Transverse colon (tissue), 4 donors: ENCODE results near the gene ABTB2. TPM values are rescaled to one million over a fixed set of nuclear protein-coding genes. Genes with fewer than 3 reads are reported as not detected.

Source experiments
- DNase-seq: peaks from one replicate; pipeline ENCODE4 v3.0.0-alpha.2; 2019
- H3K27ac ChIP-seq, 4 donors: fragments of 200-600 bp; sonication (generic); 2 replicates each; pipeline ENCODE4 v1.5.1; 2016 to 2018; ENCODE audit warnings: inconsistent platforms in 4 of 4
- H3K27me3 ChIP-seq: fragments of 200-600 bp; sonication (generic); 2 replicates; pipeline ENCODE4 v1.5.1; 2017; ENCODE audit warnings: inconsistent platforms
- H3K36me3 ChIP-seq, 4 donors: fragments of 200-600 bp; sonication (generic); 2 replicates each; pipeline ENCODE4 v1.5.1; 2017 to 2019; ENCODE audit warnings: inconsistent platforms in 4 of 4
- H3K4me1 ChIP-seq, 4 donors: fragments of 200-600 bp; sonication (generic); 2 replicates each; pipeline ENCODE4 v1.5.1; 2017 to 2020; ENCODE audit warnings: inconsistent platforms in 4 of 4
- H3K4me3 ChIP-seq, 4 donors: fragments of 200-600 bp; sonication (generic); 1 replicate in 1 of 4; 2 replicates in 3 of 4; pipeline versions ENCODE4 v1.5.1 to v1.6.1; 2017 to 2019; ENCODE audit warnings: inconsistent platforms in 4 of 4
- H3K9me3 ChIP-seq, 2 donors: fragments of 200-600 bp; sonication (generic); 2 replicates each; pipeline ENCODE4 v1.5.1; 2017 to 2019; ENCODE audit warnings: inconsistent platforms in 2 of 2
- CTCF ChIP-seq, 5 experiments: fragments of 200-600 bp in 3 of 5; fragments of 450-650 bp in 2 of 5; sonication (generic) in 3 of 5; IDR thresholded peaks; 1 replicate in 2 of 5; 2 replicates in 3 of 5; pipeline ENCODE4 v1.5.1; 2016 to 2017; ENCODE audit warnings: antibody characterized with exemption in 5 of 5, inconsistent platforms in 3 of 5, mild to moderate bottlenecking in 2 of 5, moderate library complexity in 1 of 5
- EP300 ChIP-seq: sonication (generic); formaldehyde crosslinking; IDR thresholded peaks from one replicate; pipeline ENCODE4 v1.6.1; 2017; ENCODE audit warnings: antibody characterized with exemption, low read depth
- POLR2A ChIP-seq: fragments of 450-650 bp; IDR thresholded peaks from one replicate; pipeline ENCODE4 v1.6.1; 2016; ENCODE audit warnings: antibody characterized with exemption, mild to moderate bottlenecking, moderate library complexity
- POLR2AphosphoS5 ChIP-seq, 3 donors: sonication (generic); formaldehyde crosslinking; IDR thresholded peaks; one replicate each; pipeline ENCODE4 v1.6.1; 2016; ENCODE audit warnings: antibody characterized with exemption in 3 of 3
- WGBS, 2 donors: methylation state at CpG; one replicate each; pipeline ENCODE4 v1.1.5; 2018; ENCODE audit warnings: low coverage in 1 of 2; 5-methylcytosine and 5-hydroxymethylcytosine counted together
- in situ Hi-C, 4 donors: fragments of 200-750 bp; cut with MboI; loops; one replicate each; pipeline versions ENCODE4 v1.15.0 to v1.15.1; 2017; ENCODE audit warnings: low sequenced_read_pairs in 3 of 4, low pct_ligation_motif_present in 1 of 4, low pct_unique_long_range_greater_than_20kb in 1 of 4
- intact Hi-C: fragments of 100-400 bp; cut with DNase I; formaldehyde crosslinking; loops from one replicate; pipeline ENCODE4 v1.15.1; 2023; ENCODE audit warnings: low total_unique reads
- total RNA-seq, 4 donors: library from RNA; depleted of rRNA; stranded (reverse); fragments of >200 nt; gene quantifications; one replicate each; pipeline ENCODE4 v1.1.0, GENCODE V29; 2016

Gene ABTB2
- total RNA-seq, 4 donors from 2014 or later, result 0.60 to 41.9 (median 20.7) TPM

DNA sequence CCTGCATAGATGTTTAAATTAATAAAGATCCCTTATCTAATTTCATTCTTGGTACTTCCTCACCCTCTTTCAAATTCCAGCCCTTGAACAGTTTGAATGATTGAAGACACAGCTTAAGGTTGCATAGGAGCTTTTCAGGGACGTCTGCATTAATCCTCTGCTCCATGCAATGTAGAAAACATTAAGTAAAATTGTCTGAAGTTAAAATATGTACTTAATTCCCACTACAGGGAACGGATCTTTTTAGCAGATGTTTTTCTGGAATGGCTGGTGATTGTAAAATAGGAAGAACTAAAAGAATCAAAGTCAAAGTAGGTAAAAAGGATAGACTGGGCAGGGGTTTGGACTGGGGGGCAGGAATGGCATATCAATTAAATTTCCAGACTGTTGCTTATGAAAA, 58.9 kb downstream of the ABTB2 start:
- no peak for TF ChIP-seq CTCF (IDR thresholded peaks at IDR 0.05)
- intact Hi-C loops (no loop called here), in situ Hi-C loops (no loop called here)
- no peak overlapping the region for H3K4me3 ChIP-seq
- WGBS, 2 donors, result 71 to 82% methylated on average over 2 of the region's 2 CpGs
- no peak for DNase-seq
- H3K27me3 ChIP-seq, result no peaks in the 10 kb centered on the region
- no peak overlapping the region for H3K27ac ChIP-seq
- no peaks in the 10 kb centered on the region for H3K4me1 ChIP-seq
- no peaks in the 10 kb centered on the region for H3K36me3 ChIP-seq
- no peaks in the 10 kb centered on the region for H3K9me3 ChIP-seq

DNA sequence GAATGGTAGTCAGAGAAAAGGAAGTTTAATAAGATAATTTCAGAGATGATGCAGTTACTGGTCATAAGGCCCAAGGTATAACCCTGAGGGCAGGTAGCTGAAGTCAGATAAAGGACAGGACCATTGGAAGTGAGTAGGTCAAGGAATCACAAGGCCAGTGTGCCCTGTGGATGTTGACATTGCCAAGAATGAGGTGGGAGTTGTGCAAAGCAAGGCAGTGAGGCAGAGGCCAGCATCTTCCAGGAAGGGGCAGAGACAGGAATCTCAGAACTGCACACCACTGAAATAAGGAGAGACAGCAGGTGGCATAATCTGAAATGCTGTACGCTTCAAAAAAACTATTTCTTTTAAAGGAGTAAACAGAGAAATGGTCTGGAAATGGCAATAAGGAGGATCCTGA, 61.4 kb downstream of the ABTB2 start:
- intact Hi-C loops, result no loop called here
- DNase-seq, result no peak
- Histone ChIP-seq H3K4me1 (no peaks in the 10 kb centered on the region), H3K9me3 (no peaks in the 10 kb centered on the region), H3K27ac (no peak overlapping the region), H3K36me3 (no peaks in the 10 kb centered on the region), H3K27me3 (no peaks in the 10 kb centered on the region), H3K4me3 (no peak overlapping the region)
- TF ChIP-seq POLR2AphosphoS5 (IDR thresholded peaks at IDR 0.05) (no peak), CTCF (IDR thresholded peaks at IDR 0.05) (no peak), EP300 (no peak), POLR2A (no peak)
- WGBS, 2 donors, result 78 to 86% methylated on average over 1 of the region's 1 CpG
- in situ Hi-C loops, result no loop called here

DNA sequence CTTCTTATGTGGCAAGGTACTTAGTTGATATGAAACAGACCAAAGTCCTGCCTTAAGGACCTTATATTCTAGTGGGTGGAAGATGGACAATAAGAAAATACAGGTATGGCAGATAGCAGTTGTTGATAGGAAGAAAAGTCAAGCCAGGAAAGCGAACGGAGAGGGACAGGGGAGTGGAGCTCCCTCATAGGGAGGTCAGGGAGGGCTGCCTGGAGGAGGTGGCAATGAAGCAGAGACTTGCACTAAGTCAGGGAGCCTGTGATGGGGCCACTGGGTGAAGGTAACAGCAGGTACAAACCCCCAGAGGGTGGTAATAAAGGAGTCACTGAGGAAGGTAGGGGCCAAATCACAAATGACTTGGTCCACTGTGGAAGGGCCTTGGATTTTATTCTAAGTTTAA, 65.3 kb downstream of the ABTB2 start:
- intact Hi-C loops (no loop called here), in situ Hi-C loops (no loop called here)
- H3K4me1 ChIP-seq, result no peaks in the 10 kb centered on the region
- 36 to 48% methylated on average over 2 of the region's 2 CpGs for WGBS, 2 donors
- no peak for DNase-seq
- H3K9me3 ChIP-seq, result no peaks in the 10 kb centered on the region
- no peaks in the 10 kb centered on the region for H3K36me3 ChIP-seq
- TF ChIP-seq EP300 (no peak), CTCF (IDR thresholded peaks at IDR 0.05) (no peak), POLR2A (no peak), POLR2AphosphoS5 (IDR thresholded peaks at IDR 0.05) (no peak)
- no peak overlapping the region for H3K27ac ChIP-seq
- H3K27me3 ChIP-seq, result no peaks in the 10 kb centered on the region
- H3K4me3 ChIP-seq, result no peak overlapping the region

DNA sequence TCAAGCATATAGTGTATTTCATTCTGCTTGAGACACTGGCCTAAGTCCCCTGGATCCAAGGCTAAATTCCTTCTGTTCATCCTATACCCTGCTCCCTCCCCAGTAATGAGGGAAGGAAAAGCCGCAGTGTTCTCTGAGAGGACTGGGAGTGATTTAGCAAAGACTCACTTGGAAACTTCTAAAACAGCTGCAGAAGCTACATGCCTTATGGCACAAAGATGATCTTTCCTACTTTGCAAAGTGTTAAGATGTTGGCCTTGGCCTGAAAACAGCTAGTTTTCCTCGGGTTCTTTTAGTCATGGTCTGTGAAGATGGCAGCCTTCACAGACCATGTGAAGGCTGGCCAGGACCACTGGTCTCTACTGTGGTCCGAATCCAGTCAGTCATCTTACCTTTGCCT, 65.7 kb downstream of the ABTB2 start:
- no peaks in the 10 kb centered on the region for H3K27me3 ChIP-seq
- no peaks in the 10 kb centered on the region for H3K36me3 ChIP-seq
- no peak overlapping the region for H3K27ac ChIP-seq
- intact Hi-C loops, result no loop called here
- H3K9me3 ChIP-seq, result no peaks in the 10 kb centered on the region
- 82 to 100% methylated on average over 2 to 3 of the region's 3 CpGs for WGBS, 2 donors
- H3K4me1 ChIP-seq, result no peaks in the 10 kb centered on the region
- in situ Hi-C loops, result no loop called here
- DNase-seq, result no peak
- TF ChIP-seq EP300 (no peak), CTCF (IDR thresholded peaks at IDR 0.05) (no peak), POLR2A (no peak), POLR2AphosphoS5 (IDR thresholded peaks at IDR 0.05) (no peak)
- no peak overlapping the region for H3K4me3 ChIP-seq
